DMS 273 (cell line): ENCODE results near the gene ASAP2.

Source experiments
- DNase-seq: peaks from one replicate; lab custom pipeline; 2025; ENCODE audit not compliant: unreplicated experiment; lab: John Stamatoyannopoulos, UW

The ASAP2 gene

DNA sequence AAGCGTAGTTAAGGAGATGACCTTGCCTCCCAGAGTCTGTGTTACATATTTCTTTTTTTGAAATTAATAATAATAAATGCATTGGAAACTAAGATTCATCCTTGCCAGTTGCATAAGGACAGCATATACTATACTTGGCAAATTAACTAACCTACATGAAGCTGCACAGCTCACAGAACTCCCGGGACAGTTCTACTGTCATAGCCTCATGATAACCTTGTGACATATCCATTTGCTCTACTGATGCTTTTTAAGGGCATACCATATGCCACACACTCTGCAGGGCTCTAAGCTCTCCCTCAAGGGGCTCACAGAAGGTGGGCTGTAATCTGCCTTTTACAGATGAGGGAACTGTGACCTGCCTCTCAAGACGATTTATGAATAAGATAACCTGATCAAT is 212.9 kb downstream of the ASAP2 start:
- no peak for DNase-seq

DNA sequence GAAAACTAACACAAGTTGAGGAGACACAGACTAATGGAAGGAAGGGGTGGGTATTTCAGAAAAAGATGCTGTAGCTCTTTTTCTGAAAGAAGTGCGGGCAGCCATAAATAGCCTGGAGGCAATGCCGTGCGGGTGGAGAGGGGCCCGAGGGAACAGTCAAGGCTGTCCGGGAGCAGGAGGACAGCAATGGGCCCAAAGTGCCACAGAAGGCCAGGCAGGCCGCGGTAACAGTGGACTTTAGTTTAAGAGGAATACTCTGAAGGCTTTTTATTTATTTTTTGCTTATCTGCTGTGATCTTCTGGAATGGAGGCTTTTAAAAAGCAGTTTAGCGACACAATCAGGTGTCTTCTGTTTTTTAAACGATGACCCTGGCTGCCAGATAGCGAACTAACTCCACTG is 213.9 kb downstream of the ASAP2 start:
- no peak for DNase-seq

DNA sequence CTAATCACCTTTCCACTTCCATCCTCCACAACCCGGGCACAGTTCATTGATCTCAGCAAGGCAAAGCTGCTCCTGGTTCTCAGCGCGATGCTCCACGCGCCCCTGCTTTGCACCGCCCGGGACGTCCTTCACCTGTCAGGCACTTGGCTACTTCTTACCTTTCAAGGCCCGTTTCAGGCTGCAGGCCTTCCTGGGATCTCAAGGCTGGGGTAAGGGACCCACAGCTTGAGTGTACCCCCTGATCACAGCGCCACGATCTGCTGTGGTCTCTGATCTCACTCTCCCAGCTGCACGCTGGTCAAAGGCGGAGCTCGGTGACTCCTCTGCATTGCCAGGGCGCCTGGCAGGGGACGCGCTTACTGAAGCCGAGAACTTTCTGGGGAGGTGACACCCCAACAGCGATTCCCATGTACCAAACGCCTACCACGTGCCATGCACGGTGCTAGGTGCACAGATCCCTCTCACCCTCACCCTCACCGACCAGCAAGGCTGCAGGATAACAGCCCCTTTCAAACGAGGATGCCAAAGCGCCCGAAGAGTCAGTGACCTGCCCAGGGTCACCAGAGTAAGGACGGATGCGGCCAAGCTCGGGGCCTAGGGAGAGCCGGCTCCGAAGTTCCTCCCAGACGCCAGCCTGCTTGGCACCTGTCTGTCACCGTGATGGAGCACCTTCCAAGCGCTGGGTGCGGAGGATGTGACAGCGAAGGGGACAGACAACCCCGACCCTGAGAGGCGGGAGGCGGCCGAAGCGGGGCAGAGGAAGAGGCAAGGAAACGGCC is 215.9 kb downstream of the ASAP2 start:
- DNase-seq, result peak; percentile 62

DNA sequence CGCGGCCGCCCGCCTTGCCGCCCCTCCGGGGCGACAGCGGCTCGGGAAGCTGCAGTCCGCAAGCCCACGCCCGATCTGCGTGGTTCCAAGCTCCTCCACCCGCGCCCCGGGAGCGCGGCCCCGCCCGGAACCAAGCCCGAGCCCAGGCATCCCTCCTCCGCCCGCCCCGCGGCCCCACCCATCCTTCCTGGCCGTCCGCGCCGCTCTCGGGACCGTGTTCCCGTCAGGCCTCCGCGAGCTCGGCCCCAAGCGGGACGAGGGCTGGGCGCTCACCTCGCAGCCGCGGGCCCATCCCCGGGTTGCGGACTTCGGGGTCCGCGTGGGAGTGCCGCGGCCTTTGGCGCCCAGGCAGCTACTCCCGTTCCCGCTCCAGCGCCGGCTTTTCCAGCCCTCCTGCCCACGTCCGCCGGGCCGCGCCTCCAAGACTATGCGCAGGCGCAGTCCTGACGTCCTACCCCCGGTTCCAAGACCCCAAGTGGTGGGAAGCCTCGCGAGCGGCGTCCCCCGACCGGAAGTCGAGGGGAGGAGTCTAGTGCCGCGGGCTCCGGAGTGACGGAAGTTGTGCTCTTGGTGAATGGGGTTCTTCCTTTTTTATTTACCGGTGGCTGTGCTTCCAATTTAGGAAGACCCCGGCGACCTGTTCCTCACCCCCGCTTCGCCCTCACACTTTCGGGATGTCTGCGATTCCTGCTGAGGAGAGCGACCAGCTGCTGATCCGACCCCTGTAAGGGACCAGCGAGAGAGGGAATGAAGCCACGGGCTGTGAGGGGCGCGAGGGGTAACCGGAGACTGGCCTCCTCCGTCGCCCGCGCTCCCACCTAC is 216.7 kb downstream of the ASAP2 start, which contains the start of the genes CPSF3 and ITGB1BP1:
Gene CPSF3 (plus strand): TSS at position 555 of the 822 bp plus-strand sequence. CDS start 120 bp downstream, at position 675.
Gene ITGB1BP1 (minus strand): TSS at position 429 of the 822 bp plus-strand sequence. CDS start 4,831 bp downstream, outside the sequence.
- peak; percentile 99 for DNase-seq

DNA sequence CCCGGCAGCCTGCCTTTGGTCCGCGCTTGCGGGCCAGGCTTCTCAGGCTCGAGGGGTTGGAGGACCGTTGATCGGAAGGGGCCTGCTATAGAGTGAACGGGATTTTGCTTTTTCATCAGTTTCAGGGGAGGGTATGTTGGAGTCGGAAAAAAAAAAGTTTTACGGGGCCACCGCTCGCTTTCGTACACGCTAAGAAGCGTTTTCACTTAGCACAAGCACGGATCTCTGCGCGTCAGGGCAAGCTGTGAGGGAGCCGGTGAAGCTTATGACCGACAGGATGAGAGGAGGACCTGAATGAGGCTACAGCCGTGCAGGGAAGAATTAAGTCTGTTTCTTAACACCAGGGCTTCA is 217.3 kb downstream of the ASAP2 start:
- DNase-seq, result peak; percentile 67

DNA sequence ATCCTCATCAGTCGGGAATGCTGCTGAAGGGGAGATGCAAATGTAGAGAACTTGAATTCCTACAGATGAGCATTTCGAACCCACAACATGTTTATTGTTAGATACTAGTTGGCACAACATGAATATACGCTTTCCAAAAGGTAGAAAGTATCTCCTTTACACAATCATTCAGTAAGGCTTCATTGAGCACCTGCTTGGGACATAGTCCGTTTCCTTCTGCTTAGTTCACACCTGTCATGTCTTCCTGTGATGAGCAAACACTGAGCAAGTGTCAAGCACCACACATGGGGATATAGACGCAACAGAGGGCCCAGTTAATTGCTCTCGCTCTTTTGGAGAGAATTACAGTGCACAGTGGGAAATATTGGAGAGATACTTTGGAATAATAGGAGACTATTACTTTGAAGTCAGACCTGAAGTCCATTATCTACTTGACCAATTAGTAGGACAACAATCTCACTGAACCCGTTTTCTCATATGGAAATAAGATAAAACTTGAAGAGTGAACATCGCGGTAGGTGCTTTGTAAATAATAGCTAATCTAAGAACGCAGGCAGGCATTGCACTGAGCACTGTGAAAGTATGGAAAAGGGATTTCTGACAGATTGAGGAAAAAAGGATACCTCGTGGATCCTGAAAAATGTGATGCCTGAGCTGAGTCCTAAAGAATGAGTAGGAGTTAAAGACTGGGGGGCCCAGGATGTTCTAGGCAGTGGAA is 218.0 kb downstream of the ASAP2 start:
- no peak for DNase-seq

DNA sequence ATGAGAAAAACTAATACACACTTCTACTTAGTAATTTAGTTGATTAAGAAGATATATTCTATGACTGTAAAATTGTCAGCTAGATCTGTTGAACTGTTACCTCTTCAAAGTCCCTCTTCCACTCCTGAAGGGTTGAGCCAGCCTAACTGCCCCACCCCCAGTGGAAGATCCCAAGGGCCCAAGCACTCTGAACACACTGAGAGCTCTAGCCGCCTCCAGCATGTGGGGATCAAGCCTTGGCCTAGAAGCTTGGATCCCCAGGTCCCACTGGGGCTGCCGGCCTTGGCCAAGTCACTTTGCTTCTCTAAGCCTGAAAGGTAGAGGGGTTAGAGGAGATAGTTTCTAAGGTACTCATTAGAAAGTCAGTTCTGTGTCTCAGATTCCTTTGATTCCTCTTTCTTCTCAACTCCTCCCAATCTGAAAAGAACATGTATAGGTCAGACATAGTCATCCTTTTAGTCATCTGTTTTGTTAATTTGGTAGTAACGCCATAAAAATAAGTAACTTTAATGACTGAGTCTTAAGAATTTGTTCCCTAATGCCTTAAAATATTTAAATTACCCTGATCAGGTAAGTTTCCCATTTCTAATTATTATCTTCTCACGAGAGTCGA is 222.5 kb downstream of the ASAP2 start:
- DNase-seq, result no peak

DNA sequence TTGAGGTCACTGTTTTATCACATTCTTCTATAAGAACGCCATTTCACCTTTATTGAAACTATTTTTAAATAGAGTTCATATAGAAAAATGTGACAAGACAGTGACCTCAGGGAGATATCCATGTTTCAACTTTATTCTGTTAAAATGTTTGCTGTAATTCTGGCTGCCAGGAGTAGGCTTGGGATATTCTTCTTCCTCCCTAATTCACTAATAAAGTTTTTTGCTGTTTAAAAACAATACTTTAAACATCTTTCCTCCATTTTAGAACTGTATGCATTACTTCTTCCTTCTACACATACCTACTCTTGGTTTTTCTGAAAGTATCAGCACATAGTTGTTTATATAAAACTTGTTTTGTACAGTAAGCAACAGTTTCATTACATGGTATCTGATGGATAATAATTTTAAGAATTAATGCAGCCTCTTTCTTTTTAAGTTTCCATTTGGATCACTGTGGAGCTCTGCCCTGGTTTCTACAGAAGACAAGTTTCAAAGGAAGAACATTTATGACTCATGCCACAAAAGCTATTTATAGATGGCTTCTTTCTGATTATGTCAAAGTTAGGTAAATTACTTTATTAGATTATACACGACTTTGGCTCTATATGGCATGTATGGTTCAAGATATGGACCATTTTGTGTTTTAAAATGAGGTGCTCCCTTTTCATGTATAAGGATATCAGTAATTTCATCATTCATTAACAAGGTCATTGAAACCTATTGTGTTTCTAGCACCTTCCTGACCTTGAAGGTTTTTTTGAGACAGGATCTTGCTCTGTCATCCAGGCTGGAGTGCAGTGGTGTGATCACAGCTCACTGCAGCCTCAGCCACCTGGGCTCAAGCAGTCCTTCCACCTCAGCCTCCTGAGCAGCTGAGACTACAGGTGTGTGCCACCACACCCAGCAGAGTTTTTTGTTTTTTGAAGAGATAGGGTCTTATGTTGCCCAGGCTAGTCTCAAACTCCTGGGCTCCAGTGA is 224.0 kb downstream of the ASAP2 start:
- no peak for DNase-seq

DNA sequence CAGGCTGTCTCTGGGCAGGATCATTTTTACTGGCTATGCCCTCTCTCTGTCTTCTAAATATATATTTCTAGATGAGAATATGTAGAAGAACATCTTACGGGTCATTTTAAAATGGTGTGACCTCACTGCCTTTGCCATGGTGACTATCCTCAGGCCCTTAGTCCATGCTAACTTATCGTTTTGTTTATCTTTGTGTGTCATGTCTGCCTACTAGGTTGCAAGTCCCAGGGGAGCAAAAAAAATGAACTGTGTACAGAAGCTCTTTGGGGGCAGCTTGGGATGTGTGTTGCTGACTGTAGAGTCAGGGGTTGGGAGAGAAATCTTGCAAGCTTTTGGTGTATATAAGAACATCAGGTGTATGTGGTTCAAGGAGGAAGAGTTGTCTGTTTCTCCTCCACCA is 227.9 kb downstream of the ASAP2 start:
- DNase-seq, result no peak

DNA sequence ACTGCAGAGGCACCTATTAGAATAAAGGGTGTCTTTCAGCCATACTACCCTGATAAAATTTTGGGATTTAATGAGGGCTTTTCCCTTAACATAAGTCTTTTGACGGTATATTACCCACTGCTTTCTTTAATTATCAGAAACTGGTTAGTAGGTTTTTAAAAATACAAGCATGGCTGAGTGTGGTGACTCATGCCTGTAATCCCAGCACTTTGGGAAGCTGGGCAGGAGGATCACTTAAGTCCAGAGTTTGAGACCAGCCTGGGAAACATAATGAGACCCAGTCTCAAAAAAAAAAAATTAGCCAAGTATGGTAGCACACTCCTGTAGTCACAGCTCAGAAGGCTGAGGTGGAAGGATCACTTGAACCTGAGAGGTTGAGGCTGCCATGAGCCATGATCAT is 232.9 kb downstream of the ASAP2 start:
- no peak for DNase-seq

DNA sequence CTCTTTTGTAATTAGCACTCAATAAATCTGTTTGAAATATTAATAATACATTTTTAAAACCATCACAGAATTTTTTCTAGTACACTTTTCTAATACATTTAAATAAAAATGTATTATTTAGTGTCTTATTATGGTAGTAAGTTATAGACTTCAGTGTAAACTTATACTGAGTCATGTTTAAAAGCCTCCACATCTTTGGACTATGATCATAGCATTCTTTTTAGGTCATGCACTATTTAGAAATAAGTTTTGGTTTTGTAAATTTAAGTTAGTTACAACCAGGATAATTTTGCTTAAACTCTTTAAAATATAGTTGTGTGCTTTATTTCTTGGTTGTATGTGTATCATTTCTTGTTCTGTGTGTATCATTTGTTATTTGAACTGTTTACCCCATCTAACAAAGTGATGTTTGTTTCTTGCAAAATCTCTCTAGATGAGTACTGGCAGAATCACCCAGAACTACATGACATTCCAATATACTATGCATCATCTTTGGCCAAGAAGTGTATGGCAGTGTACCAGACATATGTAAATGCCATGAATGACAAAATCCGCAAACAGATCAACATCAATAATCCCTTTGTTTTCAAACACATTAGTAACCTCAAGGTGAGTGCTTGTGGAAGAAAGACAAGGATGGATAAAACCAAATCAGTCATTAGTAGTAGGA is 233.6 kb downstream of the ASAP2 start:
- DNase-seq, result no peak

DNA sequence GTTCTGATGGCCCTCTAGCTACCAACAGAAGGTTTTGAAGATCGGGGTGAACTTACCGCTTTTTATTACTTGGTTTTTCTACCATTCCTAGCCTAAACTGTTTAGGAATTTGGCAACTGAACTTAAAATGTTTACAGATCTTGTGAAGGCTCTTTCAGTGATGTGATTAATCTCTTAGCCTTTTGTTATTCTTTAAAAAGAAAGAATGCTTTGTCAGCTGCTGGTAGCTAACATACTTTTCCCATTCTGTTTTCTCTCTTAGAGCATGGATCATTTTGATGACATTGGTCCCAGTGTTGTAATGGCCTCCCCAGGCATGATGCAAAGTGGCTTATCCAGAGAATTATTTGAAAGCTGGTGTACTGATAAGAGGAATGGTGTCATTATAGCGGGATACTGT is 234.9 kb downstream of the ASAP2 start:
- DNase-seq, result no peak

DNA sequence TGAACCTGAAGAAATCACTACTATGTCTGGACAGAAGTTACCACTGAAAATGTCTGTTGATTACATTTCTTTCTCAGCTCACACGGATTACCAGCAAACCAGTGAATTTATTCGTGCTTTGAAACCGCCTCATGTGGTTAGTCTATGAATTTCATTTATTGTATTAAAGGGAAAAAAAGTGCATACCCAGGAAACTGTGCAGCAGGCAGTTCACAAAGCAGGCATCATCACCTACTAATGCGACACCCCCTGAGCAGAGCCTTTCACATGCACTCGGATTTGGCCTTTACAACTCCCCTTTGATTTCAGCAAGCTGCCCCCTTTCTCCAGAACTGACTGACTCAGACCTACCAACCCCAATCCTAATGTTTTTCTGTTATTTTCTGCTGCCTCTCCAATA is 236.9 kb downstream of the ASAP2 start:
- no peak for DNase-seq

DNA sequence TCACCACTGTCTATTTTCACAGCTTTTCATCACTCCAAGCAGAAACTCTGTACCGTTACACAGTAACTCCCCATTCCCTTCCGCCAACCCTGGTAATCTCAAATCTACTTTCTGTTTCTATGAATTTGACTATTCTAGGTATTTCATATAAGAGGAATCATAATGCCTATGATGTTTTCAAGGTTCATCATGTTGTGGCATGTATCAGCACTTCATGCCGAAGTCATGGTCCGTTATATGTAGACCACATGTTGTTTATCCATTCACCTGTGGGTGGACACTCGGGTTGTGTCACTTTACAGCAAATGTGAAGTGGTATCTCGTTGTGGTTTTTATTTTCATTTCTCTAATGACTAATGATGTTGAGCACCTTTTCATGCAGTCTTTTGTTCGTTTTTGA is 238.5 kb downstream of the ASAP2 start:
- DNase-seq, result no peak

DNA sequence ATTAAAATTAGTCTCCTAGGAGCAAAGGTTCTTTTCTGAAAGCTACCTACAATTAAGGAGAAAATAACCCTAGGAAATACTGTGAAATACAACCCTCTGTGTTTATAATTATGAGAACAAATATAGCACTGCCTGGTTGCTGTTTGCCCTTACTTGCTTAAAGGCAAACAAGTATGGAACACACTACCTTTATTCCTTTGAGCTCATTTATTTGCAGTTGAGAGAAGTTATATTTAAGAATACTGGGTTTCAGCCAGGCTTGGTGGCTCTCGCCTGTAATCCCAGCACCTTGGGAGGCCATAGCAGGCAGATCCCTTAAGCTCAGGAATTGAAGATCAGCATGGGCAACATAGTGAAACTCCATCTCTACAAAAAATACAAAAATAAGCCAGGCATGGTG is 244.6 kb downstream of the ASAP2 start:
- DNase-seq, result no peak
